AG04450 (cell line): ENCODE measurements around the gene FAM83D. TPM values are rescaled to one million over a fixed set of nuclear protein-coding genes. Genes with fewer than 3 reads are reported as not detected.

Experiments used
- CTCF ChIA-PET: fragments of 300-600, 350-600 bp; formaldehyde crosslinking; extraction: SDS; loops from one replicate; lab custom pipeline; 2022; ENCODE audit warnings: antibody characterized with exemption, inconsistent platforms; lab: Charles Lee
- POLR2A ChIA-PET: fragments of 350-600 bp; formaldehyde crosslinking; extraction: SDS; loops from one replicate; lab custom pipeline; 2021; ENCODE audit warnings: antibody characterized with exemption, inconsistent platforms; lab: Yijun Ruan, JAX
- DNase-seq: peaks from one replicate; pipeline ENCODE4 v3.0.0-alpha.2; 2011; ENCODE audit warnings: low read depth, low spot score
- H3K27ac ChIP-seq: one replicate; pipeline ENCODE4 v1.5.1; 2012; ENCODE audit warnings: low read depth, low read length, control low read depth
- H3K27me3 ChIP-seq: one replicate; pipeline ENCODE4 v1.6.0; 2012; ENCODE audit warnings: low read length; ENCODE audit not compliant: control insufficient read depth, insufficient read depth
- H3K4me3 ChIP-seq: 2 replicates; pipeline ENCODE4 v1.5.1; 2011; ENCODE audit warnings: mild to moderate bottlenecking, low read depth, low read length, control low read depth
- H3K9me3 ChIP-seq: 2 replicates; pipeline ENCODE4 v1.5.1; 2012; ENCODE audit warnings: low read length; ENCODE audit not compliant: control insufficient read depth, insufficient read depth
- CTCF ChIP-seq: IDR thresholded peaks from 2 replicates; pipeline ENCODE4 v1.5.1; 2011; ENCODE audit warnings: low read depth, low read length, control low read depth, inconsistent platforms
- polyA plus RNA-seq: library from polyadenylated mRNA; depleted of rRNA; stranded (reverse); fragments of >200 nt; gene quantifications from 2 replicates; pipeline ENCODE4 v1.2.3, GENCODE V29; 2011

The FAM83D gene
- polyA plus RNA-seq, 1 experiment: 14.9 TPM

DNA sequence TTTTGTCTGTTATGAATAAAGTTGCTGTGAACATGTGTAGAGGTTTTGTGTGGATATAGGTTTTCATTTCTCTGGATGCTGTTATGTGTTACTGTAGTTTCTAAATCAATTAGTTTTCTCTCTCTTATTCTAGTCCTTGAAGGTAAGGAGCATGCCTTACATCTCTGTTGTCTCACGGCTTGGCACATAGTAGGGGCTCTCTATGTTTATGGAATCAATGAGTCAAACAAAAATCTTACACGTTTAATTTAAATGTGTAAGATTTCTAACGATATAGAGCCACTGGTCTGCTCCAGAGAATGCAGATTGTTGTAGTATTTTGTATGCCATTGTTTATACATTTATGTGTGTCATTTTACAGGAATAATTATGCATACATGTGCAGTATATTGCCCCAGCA lies 20.6 kb downstream of the FAM83D start:
- ChIA-PET POLR2A (no interaction called here), CTCF (interaction anchor here (1.2 kb wide), 1 partner anchor 54 kb away, joined by 4 read pairs; no protein-coding TSS in a partner anchor)
- Histone ChIP-seq H3K27me3 (no peaks in the 10 kb centered on the region), H3K9me3 (no peaks in the 10 kb centered on the region), H3K27ac (no peak overlapping the region), H3K4me3 (no peak overlapping the region)
- no peak for TF ChIP-seq CTCF
- DNase-seq: no peak

- H3K27ac ChIP-seq: no peak overlapping the region
- no peak for DNase-seq
- TF ChIP-seq CTCF: no peak
- no peak overlapping the region for H3K4me3 ChIP-seq
- H3K9me3 ChIP-seq: no peaks in the 10 kb centered on the region
- H3K27me3 ChIP-seq: no peaks in the 10 kb centered on the region
- ChIA-PET CTCF (no interaction called here), POLR2A (no interaction called here)
Observed at GRCh38 chr20:38947931-38948362, 21.7 kb downstream of the FAM83D start.

DNA sequence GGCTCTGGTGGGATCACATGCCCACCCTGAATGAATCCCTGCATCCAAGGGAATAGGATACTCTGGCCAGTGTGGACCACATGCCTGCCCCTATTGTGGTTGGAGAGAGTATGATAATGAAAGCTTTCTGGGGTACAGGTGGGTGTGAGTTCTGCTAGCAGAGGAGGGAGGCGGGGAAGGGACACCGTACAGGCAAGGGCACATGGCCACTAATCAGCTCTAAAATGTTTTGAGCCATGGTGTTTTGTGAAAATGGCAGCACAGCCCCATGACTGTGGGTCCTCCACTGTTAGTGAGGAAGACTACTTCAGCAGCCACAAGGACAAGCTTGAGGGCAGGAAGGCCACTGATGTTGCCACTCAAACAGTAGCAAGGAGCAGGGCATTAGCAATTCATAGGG lies 24.0 kb downstream of the FAM83D start:
- no peak for TF ChIP-seq CTCF
- ChIA-PET CTCF (interaction anchor here (1.0 kb wide), 1 partner anchor 24 kb away, joined by 3 read pairs; the partner anchor contains the start of gene FAM83D), POLR2A (no interaction called here)
- Histone ChIP-seq H3K27ac (no peak overlapping the region), H3K27me3 (no peaks in the 10 kb centered on the region), H3K4me3 (no peak overlapping the region), H3K9me3 (no peaks in the 10 kb centered on the region)
- DNase-seq: no peak

GRCh38 chr20:38951611-38952010 lies 25.4 kb downstream of the FAM83D start:
- POLR2A ChIA-PET: no interaction called here

GRCh38 chr20:38952153-38952552 lies 25.9 kb downstream of the FAM83D start:
- no peak for DNase-seq
- TF ChIP-seq CTCF: no peak
- CTCF ChIA-PET: no interaction called here
- no peak overlapping the region for H3K27ac ChIP-seq
- H3K4me3 ChIP-seq: no peak overlapping the region
- POLR2A ChIA-PET: no interaction called here
- no peaks in the 10 kb centered on the region for H3K9me3 ChIP-seq
- H3K27me3 ChIP-seq: no peaks in the 10 kb centered on the region

More at GRCh38 chr20:38951611-38952010, 25.4 kb downstream of the FAM83D start:
- CTCF ChIA-PET: no interaction called here
- Histone ChIP-seq H3K9me3 (no peaks in the 10 kb centered on the region), H3K27me3 (no peaks in the 10 kb centered on the region), H3K4me3 (no peak overlapping the region), H3K27ac (no peak overlapping the region)
- no peak for DNase-seq
- TF ChIP-seq CTCF: no peak
